WTC11 (cell line): ENCODE measurements around the gene RIOK2. TPM values are rescaled to one million over a fixed set of nuclear protein-coding genes. Genes with fewer than 3 reads are reported as not detected.

Experiments used
- ATAC-seq: fragments of 200-7000 bp; cut with Tn5 transposase; 2 replicates; pipeline ENCODE4 v1.10.0; 2021; ENCODE audit warnings: mild to moderate bottlenecking, moderate library complexity
- CTCF ChIA-PET: fragments of 300-600 bp; sonication (Branson Sonifier 250); formaldehyde crosslinking; loops from one replicate; lab custom pipeline; 2021; ENCODE audit warnings: antibody characterized with exemption; lab: Charles Lee
- POLR2A ChIA-PET: fragments of 350-600 bp; sonication (Branson Sonifier 250); formaldehyde crosslinking; loops from one replicate; lab custom pipeline; 2021; ENCODE audit warnings: antibody characterized with exemption; lab: Charles Lee
- DNase-seq: peaks from one replicate; pipeline ENCODE4 v3.0.0; 2021; ENCODE audit warnings: low spot score
- H3K27ac Mint-ChIP-seq: 2 replicates; pipeline ENCODE4 v1.8.0; 2021; ENCODE audit warnings: mixed read lengths
- H3K27me3 Mint-ChIP-seq: 2 replicates; pipeline ENCODE4 v1.8.0; 2021; ENCODE audit warnings: low read depth, mild to moderate bottlenecking, moderate library complexity, mixed read lengths
- H3K36me3 Mint-ChIP-seq: 2 replicates; pipeline ENCODE4 v1.8.0; 2021; ENCODE audit warnings: mixed read lengths
- H3K4me1 Mint-ChIP-seq: 2 replicates; pipeline ENCODE4 v1.8.0; 2022; ENCODE audit warnings: mixed read lengths
- H3K4me3 Mint-ChIP-seq: 2 replicates; pipeline ENCODE4 v1.8.0; 2021; ENCODE audit warnings: mild to moderate bottlenecking, moderate library complexity, mixed read lengths
- H3K9me3 Mint-ChIP-seq: 2 replicates; pipeline ENCODE4 v1.8.0; 2021; ENCODE audit warnings: mixed read lengths
- ARID4B ChIP-seq: sonication (generic); formaldehyde crosslinking; IDR thresholded peaks from 2 replicates; pipeline ENCODE4 v1.8.0; 2023; ENCODE audit warnings: missing genetic modification reagents, mild to moderate bottlenecking, borderline replicate concordance
- CREM ChIP-seq: sonication (generic); formaldehyde crosslinking; IDR thresholded peaks from 2 replicates; pipeline ENCODE4 v1.8.1; 2022; ENCODE audit warnings: mild to moderate bottlenecking, missing genetic modification reagents, moderate library complexity
- EMX1 ChIP-seq: fragments of 250-450 bp; sonication (Bioruptor Pico); IDR thresholded peaks from 2 replicates; pipeline ENCODE4 v1.8.0; 2021; ENCODE audit warnings: mild to moderate bottlenecking
- ESRRA ChIP-seq: sonication (generic); formaldehyde crosslinking; IDR thresholded peaks from 2 replicates; pipeline ENCODE4 v1.8.1; 2022; ENCODE audit warnings: mild to moderate bottlenecking, missing genetic modification reagents, borderline replicate concordance
- FOXK1 ChIP-seq: sonication (generic); formaldehyde crosslinking; IDR thresholded peaks from 2 replicates; pipeline ENCODE4 v1.8.0; 2022; ENCODE audit warnings: mild to moderate bottlenecking, moderate library complexity, missing genetic modification reagents
- FOXP4 ChIP-seq: sonication (generic); formaldehyde crosslinking; IDR thresholded peaks from 2 replicates; pipeline ENCODE4 v1.8.0; 2022; ENCODE audit warnings: mild to moderate bottlenecking, missing genetic modification reagents
- KAT7 ChIP-seq: sonication (generic); formaldehyde crosslinking; IDR thresholded peaks from 2 replicates; pipeline ENCODE4 v1.8.1; 2023; ENCODE audit warnings: missing genetic modification reagents, mild to moderate bottlenecking, borderline replicate concordance
- NFYB ChIP-seq: sonication (generic); formaldehyde crosslinking; conservative IDR thresholded peaks from 2 replicates; pipeline ENCODE4 v1.8.0; 2022; ENCODE audit warnings: low read depth, missing genetic modification reagents
- NR3C1 ChIP-seq: sonication (generic); formaldehyde crosslinking; conservative IDR thresholded peaks from 2 replicates; pipeline ENCODE4 v1.8.1; 2023; ENCODE audit warnings: low read depth, mild to moderate bottlenecking, missing genetic modification reagents
- OVOL2 ChIP-seq: fragments of 250-450 bp; sonication (Bioruptor Pico); IDR thresholded peaks from 2 replicates; pipeline ENCODE4 v1.9.0; 2021; ENCODE audit warnings: mild to moderate bottlenecking, borderline replicate concordance
- PREB ChIP-seq: sonication (generic); formaldehyde crosslinking; IDR thresholded peaks from 2 replicates; pipeline ENCODE4 v1.8.1; 2022; ENCODE audit warnings: mild to moderate bottlenecking, missing genetic modification reagents, moderate library complexity, borderline replicate concordance
- RORB ChIP-seq: fragments of 250-450 bp; sonication (Bioruptor Pico); IDR thresholded peaks from 2 replicates; pipeline ENCODE4 v1.9.0; 2021; ENCODE audit warnings: mild to moderate bottlenecking
- SMAD4 ChIP-seq: sonication (generic); formaldehyde crosslinking; IDR thresholded peaks from 2 replicates; pipeline ENCODE4 v1.8.0; 2022; ENCODE audit warnings: mild to moderate bottlenecking, missing genetic modification reagents
- ZBTB21 ChIP-seq: sonication (generic); formaldehyde crosslinking; IDR thresholded peaks from 2 replicates; pipeline ENCODE4 v1.8.1; 2023; ENCODE audit warnings: mild to moderate bottlenecking, missing genetic modification reagents, borderline replicate concordance
- ZNF232 ChIP-seq: sonication (generic); formaldehyde crosslinking; IDR thresholded peaks from 2 replicates; pipeline ENCODE4 v1.8.0; 2022; ENCODE audit warnings: mild to moderate bottlenecking, missing genetic modification reagents
- ZNF396 ChIP-seq: fragments of 250-450 bp; sonication (Bioruptor Pico); IDR thresholded peaks from 2 replicates; pipeline ENCODE4 v1.8.0; 2021; ENCODE audit warnings: mild to moderate bottlenecking, moderate library complexity, borderline replicate concordance
- ZNF671 ChIP-seq: fragments of 250-450 bp; sonication (Bioruptor Pico); IDR thresholded peaks from 2 replicates; pipeline ENCODE4 v1.8.0; 2021; ENCODE audit warnings: mild to moderate bottlenecking
- total RNA-seq: library from RNA; stranded (reverse); gene quantifications from 3 replicates; pipeline ENCODE4 v1.2.3, GENCODE V29; 2021

The RIOK2 gene
- total RNA-seq, 1 experiment from 2014 or later = 35.2 TPM

- Mint-ChIP-seq H3K9me3 (no peaks in the 10 kb centered on the region), H3K4me3 (no peak overlapping the region), H3K4me1 (peaks cover 33% of the 10 kb centered on the region), H3K27ac (no peak overlapping the region), H3K36me3 (no peaks in the 10 kb centered on the region), H3K27me3 (no peaks in the 10 kb centered on the region)
- ATAC-seq (no peak), DNase-seq (no peak)
- ChIA-PET CTCF (interaction anchor here (1.5 to 4.8 kb wide), 6 partner anchors 8 to 391 kb away, joined by 5 to 77 read pairs (median 38); no protein-coding TSS in a partner anchor), POLR2A (no interaction called here)
- no peak for TF ChIP-seq PREB (CRISPR knock-in tag)
- no peak for TF ChIP-seq RORB
- TF ChIP-seq FOXP4 (CRISPR knock-in tag) = no peak
- no peak for TF ChIP-seq ESRRA (CRISPR knock-in tag)
- TF ChIP-seq ZNF232 (CRISPR knock-in tag) = no peak
- TF ChIP-seq NR3C1 (CRISPR knock-in tag) = no peak
- TF ChIP-seq KAT7 = no peak
- TF ChIP-seq ZBTB21 (CRISPR knock-in tag) = no peak
- TF ChIP-seq FOXK1 (CRISPR knock-in tag) = no peak
- no peak for TF ChIP-seq NFYB (CRISPR knock-in tag)
- TF ChIP-seq EMX1 (CRISPR knock-in tag) = no peak
- TF ChIP-seq CREM (CRISPR knock-in tag) = no peak
- no peak for TF ChIP-seq OVOL2 (CRISPR knock-in tag)
- no peak for TF ChIP-seq ZNF671 (CRISPR knock-in tag)
These were observed 39.3 kb downstream of the RIOK2 start for GRCh38 chr5:97143704-97144103.

- DNase-seq (peak; percentile 59), ATAC-seq (peak; percentile 92)
- TF ChIP-seq SMAD4 (CRISPR knock-in tag) (no peak), ARID4B (no peak), ZNF396 (CRISPR knock-in tag) (no peak), EMX1 (CRISPR knock-in tag) (no peak)
- Mint-ChIP-seq H3K36me3 (no peaks in the 10 kb centered on the region), H3K4me3 (no peak within 1 kb of the TSS), H3K27me3 (no peaks in the 10 kb centered on the region), H3K9me3 (no peaks in the 10 kb centered on the region), H3K4me1 (peaks cover 28% of the 10 kb centered on the region), H3K27ac (peak within 1 kb of the TSS; percentile 43; the same call in 1 of the 2 replicates)
- POLR2A ChIA-PET = interaction anchor here (1.0 kb wide), 1 partner anchor 99 kb away, joined by 4 read pairs; no protein-coding TSS in a partner anchor
- CTCF ChIA-PET = interaction anchor here (0.7 to 4.8 kb wide), 36 partner anchors 9 to 528 kb away, joined by 3 to 77 read pairs (median 4); partner anchors contain the start of gene LNPEP
These were observed 40.4 kb downstream of the RIOK2 start, which contains the start of gene LIX1 for GRCh38 chr5:97142521-97143254. LIX1 (minus strand) TSS chr5:97142611; CDS start chr5:97142576, 35 bp downstream.
